ENCODE results near the gene ALB. TPM values are rescaled to one million over a fixed set of nuclear protein-coding genes. Genes with fewer than 3 reads are reported as not detected.

ALB gene
- total and polyA plus RNA-seq, 9 donors = 0.18 to 55.0 (median 3.4) TPM; not detected in 1

DNA sequence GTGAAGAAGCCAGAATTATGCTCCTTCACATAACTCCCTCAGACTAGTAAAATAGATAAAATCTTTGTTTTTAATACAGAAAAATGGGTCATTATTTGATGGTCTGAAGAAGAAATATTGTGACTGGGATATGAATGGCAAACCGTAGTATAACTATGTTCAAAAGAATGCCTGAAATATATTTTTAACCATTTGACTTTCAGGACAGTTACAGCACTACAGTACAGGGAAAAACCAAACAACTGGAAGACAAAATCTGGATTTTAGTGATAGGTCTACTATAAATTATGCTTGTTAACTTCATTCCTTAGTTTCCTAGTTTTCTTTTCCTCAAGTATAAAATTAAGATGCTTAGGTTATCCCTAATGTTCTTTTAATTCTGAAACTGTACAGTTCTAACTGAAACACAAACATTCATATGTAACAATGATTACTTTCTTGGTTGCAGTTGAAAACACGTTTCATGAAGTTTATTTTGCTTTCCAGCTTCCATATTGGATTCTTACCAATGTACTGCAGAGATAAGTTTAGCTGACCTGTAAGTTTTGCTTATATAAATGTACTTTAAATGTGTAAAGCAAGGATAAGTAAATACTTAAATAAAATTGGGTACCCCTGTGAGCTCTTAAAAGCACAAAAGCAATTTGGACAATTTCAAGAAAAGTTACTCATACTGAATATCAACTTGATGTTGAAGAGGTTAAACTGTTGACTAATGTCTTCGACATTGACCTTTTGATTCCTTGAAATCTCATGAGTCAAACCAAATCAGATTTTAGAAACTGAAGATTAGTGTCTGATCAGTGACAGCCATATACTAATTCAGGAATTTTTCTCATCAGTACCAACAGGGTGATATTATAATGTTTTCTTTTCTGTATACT lies 32.8 kb downstream of the ALB start:
- Histone ChIP-seq H3K27me3 (no peaks in the 10 kb centered on the region), H3K4me3 (no peak overlapping the region), H3K36me3 (no peaks in the 10 kb centered on the region), H3K27ac (no peak overlapping the region), H3K9me3 (no peaks in the 10 kb centered on the region), H3K4me1 (ENCODE audit: insufficient read depth) (peaks cover 1% of the 10 kb centered on the region)
- no peak for TF ChIP-seq EP300 (IDR thresholded peaks at IDR 0.05)
- no peak for TF ChIP-seq CTCF (IDR thresholded peaks at IDR 0.05)
- no peak for TF ChIP-seq POLR2A (IDR thresholded peaks at IDR 0.05)
- DNase-seq = no peak
- 67 to 76% (median 72%) methylated on average over 3 of the region's 3 CpGs for WGBS, 3 donors
- intact Hi-C loops (cut with DNase I) = no loop called here

GRCh38 chr4:73437558-73437956 lies 33.5 kb downstream of the ALB start:
- Histone ChIP-seq H3K27me3 (no peaks in the 10 kb centered on the region), H3K36me3 (no peaks in the 10 kb centered on the region), H3K9me3 (no peaks in the 10 kb centered on the region), H3K4me3 (no peak overlapping the region), H3K4me1 (ENCODE audit: insufficient read depth) (peaks cover 1% of the 10 kb centered on the region), H3K27ac (no peak overlapping the region)
- TF ChIP-seq CTCF (IDR thresholded peaks at IDR 0.05) = no peak
- TF ChIP-seq EP300 (IDR thresholded peaks at IDR 0.05) = no peak
- TF ChIP-seq POLR2A (IDR thresholded peaks at IDR 0.05) = no peak
- intact Hi-C loops (cut with DNase I) = no loop called here
- no peak for DNase-seq

- TF ChIP-seq CTCF (IDR thresholded peaks at IDR 0.05) = no peak
- TF ChIP-seq POLR2A (IDR thresholded peaks at IDR 0.05) = no peak
- 82 to 96% (median 90%) methylated on average over 1 of the region's 1 CpG for WGBS, 3 donors
- no peaks in the 10 kb centered on the region for H3K9me3 ChIP-seq
- H3K4me3 ChIP-seq = no peak overlapping the region
- no peak overlapping the region for H3K27ac ChIP-seq
- peaks cover 1% of the 10 kb centered on the region for H3K4me1 ChIP-seq (ENCODE audit: insufficient read depth)
- no peaks in the 10 kb centered on the region for H3K36me3 ChIP-seq
- DNase-seq = no peak
- intact Hi-C loops (cut with DNase I) = no loop called here
- H3K27me3 ChIP-seq = no peaks in the 10 kb centered on the region
Measured at GRCh38 chr4:73438048-73438447, 34.0 kb downstream of the ALB start.

DNA sequence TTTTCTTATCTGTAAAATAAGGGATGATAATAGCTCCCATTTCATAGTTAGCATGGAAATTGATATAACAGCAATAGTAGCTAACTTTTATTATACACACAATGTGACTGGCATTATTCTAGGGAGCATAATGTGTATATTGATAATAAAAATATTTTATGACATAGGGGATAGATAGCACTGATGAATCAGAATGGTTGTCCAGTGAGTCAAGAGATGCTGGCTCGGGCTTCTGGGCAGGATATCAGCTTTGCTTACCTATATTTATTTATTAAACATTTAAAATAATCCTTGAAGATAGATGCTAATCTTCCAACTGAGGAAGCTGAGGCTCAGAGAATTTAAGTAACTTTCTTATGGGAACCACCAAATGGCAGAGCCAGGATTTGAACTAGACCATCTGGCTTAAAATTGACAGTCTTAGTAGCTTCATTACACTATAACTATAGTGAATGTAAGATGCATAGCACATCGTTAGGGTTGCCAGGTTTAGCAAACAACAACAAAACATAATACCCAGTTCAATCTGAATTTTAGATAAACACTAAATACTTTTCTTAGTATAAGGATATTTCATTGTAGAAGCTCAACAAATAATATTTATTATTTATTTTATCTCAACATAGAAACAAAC lies 34.6 kb downstream of the ALB start:
- TF ChIP-seq POLR2A (IDR thresholded peaks at IDR 0.05) = no peak
- no peak for TF ChIP-seq EP300 (IDR thresholded peaks at IDR 0.05)
- TF ChIP-seq CTCF (IDR thresholded peaks at IDR 0.05) = no peak
- intact Hi-C loops (cut with DNase I) = no loop called here
- Histone ChIP-seq H3K27ac (no peak overlapping the region), H3K4me1 (ENCODE audit: insufficient read depth) (peaks cover 1% of the 10 kb centered on the region), H3K4me3 (no peak overlapping the region), H3K36me3 (no peaks in the 10 kb centered on the region), H3K9me3 (no peaks in the 10 kb centered on the region), H3K27me3 (no peaks in the 10 kb centered on the region)
- DNase-seq = no peak
- 50 to 68% (median 60%) methylated on average over 2 of the region's 2 CpGs for WGBS, 3 donors
